SK-MEL-5 (cell line): ENCODE data around the gene KLHDC7B. TPM values are rescaled to one million over a fixed set of nuclear protein-coding genes. Genes with fewer than 3 reads are reported as not detected.

Experiments used
- DNase-seq: peaks from one replicate; pipeline ENCODE4 v3.0.0-alpha.2; 2016; ENCODE audit warnings: low read depth, low spot score
- in situ Hi-C: cut with HindIII; loops from 2 replicates; pipeline ENCODE4 v1.10.0; 2016; ENCODE audit warnings: low sequenced_read_pairs, high pct_unique_total_duplicates, low pct_unique_long_range_greater_than_20kb
- total RNA-seq: library from RNA; depleted of rRNA; stranded (reverse); fragments of >200 nt; shearing (Covaris generic); gene quantifications from 2 replicates; pipeline ENCODE4 v1.2.3, GENCODE V29; 2014

KLHDC7B gene
- total RNA-seq, 1 experiment from 2014 or later: 0.11 TPM

GRCh38 chr22:50576806-50577696 lies 31.4 kb downstream of the KLHDC7B start:
- peak; percentile 28 for DNase-seq

GRCh38 chr22:50577697-50577986 lies 31.9 kb downstream of the KLHDC7B start:
- no peak for DNase-seq
- in situ Hi-C loops: no loop called here

More at GRCh38 chr22:50576806-50577696, 31.4 kb downstream of the KLHDC7B start:
- in situ Hi-C loops: no loop called here

GRCh38 chr22:50577987-50578775 lies 32.5 kb downstream of the KLHDC7B start, which contains the start of gene CPT1B:
TSS of gene CPT1B (minus strand) at chr22:50578427. CDS start at chr22:50577915, 512 bp downstream.
- in situ Hi-C loops: no loop called here
- DNase-seq: no peak

- in situ Hi-C loops: no loop called here
- no peak for DNase-seq
Measured at GRCh38 chr22:50578776-50579310, 33.1 kb downstream of the KLHDC7B start.

GRCh38 chr22:50579752-50580151 lies 34.1 kb downstream of the KLHDC7B start:
- in situ Hi-C loops: no loop called here
- DNase-seq: no peak

GRCh38 chr22:50581031-50581949 lies 35.6 kb downstream of the KLHDC7B start:
- no peak for DNase-seq
- in situ Hi-C loops: no loop called here

- no peak for DNase-seq
- in situ Hi-C loops: no loop called here
Measured at GRCh38 chr22:50581950-50582492, 36.3 kb downstream of the KLHDC7B start.

GRCh38 chr22:50582493-50583293 lies 37.0 kb downstream of the KLHDC7B start, which contains the start of gene CHKB:
TSS of gene CHKB (minus strand) at chr22:50582849. CDS start at chr22:50582781, 68 bp downstream.
- peak; percentile 99 for DNase-seq
- in situ Hi-C loops: no loop called here

GRCh38 chr22:50583294-50583861 lies 37.7 kb downstream of the KLHDC7B start:
- no peak for DNase-seq
- in situ Hi-C loops: no loop called here

- no peak for DNase-seq
- in situ Hi-C loops: no loop called here
Measured at GRCh38 chr22:50584106-50585096, 38.7 kb downstream of the KLHDC7B start.

GRCh38 chr22:50585238-50585637 lies 39.5 kb downstream of the KLHDC7B start:
- in situ Hi-C loops: no loop called here
- DNase-seq: no peak

GRCh38 chr22:50585781-50586180 lies 40.1 kb downstream of the KLHDC7B start:
- in situ Hi-C loops: no loop called here
- DNase-seq: no peak

GRCh38 chr22:50586416-50586815 lies 40.7 kb downstream of the KLHDC7B start:
- in situ Hi-C loops: no loop called here

GRCh38 chr22:50587407-50587806 lies 41.7 kb downstream of the KLHDC7B start:
- DNase-seq: no peak
- in situ Hi-C loops: no loop called here

More at GRCh38 chr22:50586416-50586815, 40.7 kb downstream of the KLHDC7B start:
- no peak for DNase-seq

GRCh38 chr22:50595189-50595588 lies 49.5 kb downstream of the KLHDC7B start:
- in situ Hi-C loops: no loop called here
- DNase-seq: no peak
